ENCODE results near the gene ASB13.
A peak's percentile ranks its signal among the peaks of the same experiment; 100 is the strongest.

The ASB13 gene, protein sequence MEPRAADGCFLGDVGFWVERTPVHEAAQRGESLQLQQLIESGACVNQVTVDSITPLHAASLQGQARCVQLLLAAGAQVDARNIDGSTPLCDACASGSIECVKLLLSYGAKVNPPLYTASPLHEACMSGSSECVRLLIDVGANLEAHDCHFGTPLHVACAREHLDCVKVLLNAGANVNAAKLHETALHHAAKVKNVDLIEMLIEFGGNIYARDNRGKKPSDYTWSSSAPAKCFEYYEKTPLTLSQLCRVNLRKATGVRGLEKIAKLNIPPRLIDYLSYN

GRCh38 chr10:5666008-5666840, at the start of gene ASB13:
Gene ASB13, minus strand, starts transcription at chr10:5666595. Its CDS starts 44 bp downstream, at chr10:5666551.
- peak; percentile 50 for DNase-seq

DNA sequence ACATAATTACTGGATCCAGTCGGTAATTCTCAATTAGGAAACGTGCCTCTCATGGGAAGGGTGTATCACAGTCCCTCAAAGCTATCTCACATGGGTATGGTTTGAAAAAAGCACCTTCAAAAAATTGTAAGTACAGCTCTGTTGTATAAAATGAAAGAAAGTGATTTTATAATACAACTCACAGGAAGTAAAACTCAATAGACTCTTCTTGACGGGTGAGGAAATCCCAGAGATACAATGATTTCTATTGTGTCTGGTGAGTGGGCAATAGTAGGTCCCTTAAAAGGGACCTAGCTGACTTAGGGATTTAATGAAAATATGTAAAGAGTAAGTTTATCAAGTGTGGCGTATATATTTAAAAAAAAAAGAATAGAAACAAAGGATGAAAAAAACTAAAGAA, 45.2 kb upstream of the ASB13 start:
- no peak for DNase-seq

DNA sequence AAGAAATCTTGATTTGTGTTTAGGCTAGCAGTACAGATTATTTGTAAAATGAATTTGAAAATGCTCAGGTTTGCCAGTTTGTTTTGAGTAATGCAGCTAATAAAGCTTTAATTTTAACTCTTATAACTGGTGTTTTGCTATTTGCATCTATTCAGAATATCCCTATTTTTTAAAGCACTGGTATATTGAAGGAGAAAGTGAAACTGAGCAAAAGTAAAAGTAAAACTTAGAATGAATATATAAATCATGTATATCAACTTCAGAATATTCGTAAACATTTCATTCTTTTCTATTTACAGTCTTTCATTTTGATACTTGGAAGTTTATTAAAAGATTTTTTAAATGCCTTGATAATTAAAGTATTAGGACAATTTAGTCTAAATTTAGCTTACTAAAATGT, 44.5 kb upstream of the ASB13 start:
- DNase-seq, result no peak

GRCh38 chr10:5709865-5710264, 43.5 kb upstream of the ASB13 start:
- DNase-seq, result no peak

- DNase-seq, result no peak
These were observed 42.0 kb upstream of the ASB13 start for GRCh38 chr10:5708356-5708755.

GRCh38 chr10:5698062-5698461, 31.7 kb upstream of the ASB13 start:
- DNase-seq, result no peak

DNA sequence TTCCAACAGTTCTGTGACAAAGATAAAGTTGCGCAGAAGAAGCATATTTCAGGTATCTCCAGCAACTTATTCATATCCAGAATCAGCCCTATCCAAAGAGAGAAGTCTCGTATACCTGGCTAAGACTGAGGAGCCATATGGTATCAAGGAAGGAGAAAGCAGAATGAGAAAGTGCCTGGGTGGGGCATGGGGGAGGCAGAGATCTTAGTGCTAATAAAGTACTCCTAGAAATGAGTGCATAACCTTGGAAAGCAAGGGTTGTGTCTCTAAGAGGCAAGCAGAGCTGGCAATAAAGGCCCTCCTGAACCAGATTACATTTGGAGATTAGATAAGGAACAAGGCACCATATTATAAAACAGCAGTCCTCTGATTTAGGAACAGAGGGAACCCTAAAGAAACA, 30.9 kb upstream of the ASB13 start:
- DNase-seq, result no peak

GRCh38 chr10:5694573-5694972, 28.2 kb upstream of the ASB13 start:
- no peak for DNase-seq

DNA sequence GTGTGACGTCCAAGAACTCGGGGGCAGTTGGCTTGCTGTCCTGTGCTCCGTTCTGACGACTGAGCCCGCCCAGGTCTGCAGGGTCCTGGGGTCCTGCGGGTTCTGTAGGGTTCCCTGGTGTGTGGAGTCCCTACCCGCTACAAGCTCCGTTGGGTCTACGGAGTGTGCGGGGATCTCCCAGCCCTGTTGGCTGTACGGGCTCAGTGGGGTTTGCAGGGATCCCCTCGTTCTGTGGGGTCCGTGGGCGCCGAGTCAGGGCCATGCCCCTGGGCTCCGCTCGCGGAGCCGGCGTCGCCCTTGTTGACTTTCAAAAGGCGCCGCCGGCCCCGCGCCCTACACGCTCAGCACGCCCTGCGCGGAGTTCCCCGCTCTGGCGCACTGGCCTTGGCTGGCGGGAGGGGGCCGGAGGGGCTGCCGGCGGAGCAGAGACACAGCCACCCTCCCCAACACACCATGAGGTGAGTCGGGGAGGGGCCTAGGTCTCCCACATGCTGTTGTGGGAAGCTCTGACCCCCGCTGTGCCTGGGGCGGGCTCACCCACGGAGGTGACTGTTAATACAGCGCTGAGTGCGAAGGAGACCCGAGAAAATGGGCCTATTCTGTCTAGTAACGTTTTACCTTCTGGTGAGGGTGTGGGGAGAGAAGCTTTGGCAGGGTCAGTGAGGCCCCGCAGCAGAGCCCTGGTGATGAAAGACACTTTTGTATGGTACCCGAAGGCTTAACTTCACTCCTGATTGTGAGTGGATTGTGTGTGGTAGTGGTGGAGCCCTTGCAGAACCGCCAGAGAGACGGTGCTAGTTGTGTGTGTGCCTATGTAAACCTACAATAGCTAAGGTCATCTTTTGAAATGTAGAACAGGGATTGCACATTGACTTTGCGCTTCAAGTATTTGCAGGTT, 26.3 kb upstream of the ASB13 start:
- DNase-seq, result peak; percentile 58

- no peak for DNase-seq
These were observed 25.4 kb upstream of the ASB13 start for GRCh38 chr10:5691786-5692185.

- DNase-seq, result no peak
These were observed 22.2 kb upstream of the ASB13 start for GRCh38 chr10:5688587-5688986.

DNA sequence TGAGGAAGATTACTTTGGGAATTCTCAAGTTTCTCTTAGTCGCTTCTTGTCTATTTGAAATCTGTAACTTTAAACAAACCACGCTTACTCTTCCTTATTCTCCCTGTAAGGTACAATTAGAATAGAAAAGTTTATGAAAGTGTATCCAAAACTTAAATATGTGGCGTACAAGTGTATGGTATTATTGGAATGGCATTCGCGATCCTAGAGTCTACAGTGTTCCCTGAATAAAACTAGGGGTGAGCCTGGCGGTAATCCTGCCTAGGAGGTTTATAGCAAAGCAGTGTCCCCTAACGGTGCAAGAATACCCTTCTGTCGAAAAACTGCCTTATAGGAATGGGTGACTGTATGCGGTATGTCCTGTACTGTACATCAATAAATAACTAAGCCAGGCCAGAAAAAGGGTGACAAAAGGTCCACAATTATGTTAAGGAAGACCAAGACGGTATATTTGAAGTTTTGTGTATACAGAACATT, 19.4 kb upstream of the ASB13 start:
- no peak for DNase-seq

- DNase-seq, result peak; percentile 80
These were observed 18.8 kb upstream of the ASB13 start for GRCh38 chr10:5684971-5685763.

GRCh38 chr10:5684318-5684970, 18.0 kb upstream of the ASB13 start, which contains the start of gene TASOR2:
Gene TASOR2, plus strand, starts transcription at chr10:5684838. Its CDS starts 35,805 bp downstream, at chr10:5720643.
- peak; percentile 99 for DNase-seq

DNA sequence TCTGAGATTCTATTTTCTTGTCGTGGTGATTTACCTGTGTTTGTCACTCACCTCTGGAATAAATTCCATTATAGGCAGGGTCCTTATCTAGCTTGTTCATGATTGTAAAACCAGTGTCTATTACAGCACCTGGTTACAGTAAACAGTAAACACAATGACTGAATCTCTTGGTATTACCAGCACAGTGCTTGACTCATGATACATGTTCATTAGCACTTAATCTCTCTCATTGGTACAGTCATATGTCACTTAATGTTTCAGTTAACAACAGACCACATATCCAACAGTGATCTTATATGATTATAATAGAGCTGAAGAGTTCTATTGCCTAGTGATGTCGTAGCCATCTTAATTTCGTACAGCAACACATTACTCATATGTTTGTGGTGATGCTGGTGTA, 16.7 kb upstream of the ASB13 start:
- DNase-seq, result peak; percentile 21

GRCh38 chr10:5681930-5682329, 15.5 kb upstream of the ASB13 start:
- no peak for DNase-seq

- DNase-seq, result no peak
These were observed 13.2 kb upstream of the ASB13 start for GRCh38 chr10:5679606-5680005.

GRCh38 chr10:5679037-5679435, 12.6 kb upstream of the ASB13 start:
- DNase-seq, result no peak

GRCh38 chr10:5678397-5679036, 12.1 kb upstream of the ASB13 start:
- no peak for DNase-seq

DNA sequence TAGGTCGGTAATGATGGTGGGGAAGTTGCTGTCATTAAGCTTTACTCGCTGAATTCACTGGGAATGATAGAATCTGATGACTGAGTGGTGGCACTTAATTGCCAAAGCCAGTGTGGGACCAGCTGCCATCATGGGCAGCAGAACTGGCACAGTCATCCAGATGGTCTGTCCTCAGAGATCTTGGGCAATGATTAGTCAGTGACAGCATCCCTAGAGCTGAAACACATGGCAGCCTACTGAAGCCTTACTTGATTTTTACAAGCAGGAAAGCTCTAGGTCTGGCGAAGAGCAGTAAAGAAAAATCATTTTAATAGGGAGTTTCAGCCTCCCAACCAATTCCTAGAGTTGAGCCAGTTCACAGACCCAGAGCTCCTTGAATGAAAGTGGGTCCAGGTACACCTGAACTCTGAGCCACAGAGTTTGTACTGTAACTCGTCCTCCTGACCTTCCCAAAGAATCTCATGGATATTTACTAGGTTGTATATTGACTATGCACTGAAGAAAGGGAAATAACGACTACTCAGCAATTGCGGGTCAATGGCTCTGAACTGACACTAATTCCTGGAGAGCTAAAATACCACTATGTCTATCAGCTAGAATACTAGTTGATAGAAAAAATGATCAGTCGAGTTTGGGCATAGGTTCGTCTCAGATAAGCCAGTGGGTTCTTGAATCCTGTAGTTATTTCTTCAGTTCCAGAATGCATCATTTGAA, 4.4 kb upstream of the ASB13 start:
- DNase-seq, result no peak
